HEK293 (cell line): ENCODE measurements around the gene LFNG.

Experiments
- CTCF ChIA-PET: fragments of 350-600 bp; formaldehyde crosslinking; extraction: SDS; loops from one replicate; lab custom pipeline; 2021; ENCODE audit warnings: antibody characterized with exemption; lab: Yijun Ruan, JAX
- POLR2A ChIA-PET: fragments of 300-600 bp; formaldehyde crosslinking; extraction: SDS; loops from one replicate; lab custom pipeline; 2020; ENCODE audit warnings: antibody characterized with exemption, inconsistent platforms; lab: Yijun Ruan, JAX
- H3K27ac ChIP-seq: fragments of 200-500 bp; sonication (Bioruptor generic); 2 replicates; pipeline ENCODE4 v1.5.1; 2014; ENCODE audit warnings: low read depth, low read length, control low read depth, inconsistent platforms; ENCODE audit errors: extremely low read depth
- H3K36me3 ChIP-seq, 2 experiments: fragments of 200-500 bp in 1 of 2; sonication (Bioruptor generic) in 1 of 2; 1 replicate in 1 of 2; 2 replicates in 1 of 2; pipeline ENCODE4 v1.5.1; 2014 to 2017; ENCODE audit warnings: inconsistent platforms in 2 of 2, low read length in 2 of 2; ENCODE audit not compliant: control insufficient read depth in 2 of 2, insufficient read depth in 1 of 2
- H3K4me1 ChIP-seq: fragments of 200-500 bp; sonication (Bioruptor generic); 2 replicates; pipeline ENCODE4 v1.5.1; 2014; ENCODE audit warnings: mild to moderate bottlenecking, low read length, inconsistent platforms; ENCODE audit not compliant: control insufficient read depth, insufficient read depth
- H3K4me3 ChIP-seq: 2 replicates; pipeline ENCODE4 v1.5.1; 2011; ENCODE audit warnings: low read depth, mild to moderate bottlenecking, control low read depth, low read length, moderate library complexity
- H3K9me3 ChIP-seq: fragments of 200-500 bp; sonication (Bioruptor generic); 2 replicates; pipeline ENCODE4 v1.5.1; 2014; ENCODE audit warnings: low read depth, low read length, inconsistent platforms; ENCODE audit not compliant: control insufficient read depth, insufficient read depth
- KLF16 ChIP-seq: fragments of 450-650 bp; formaldehyde crosslinking; IDR thresholded peaks from 2 replicates; pipeline ENCODE4 v1.5.1; 2017; ENCODE audit warnings: missing biosample characterization, missing genetic modification characterization
- MEIS1 ChIP-seq: sonication (generic); formaldehyde crosslinking; IDR thresholded peaks from 2 replicates; pipeline ENCODE4 v1.8.1; 2022; ENCODE audit warnings: missing genetic modification reagents, mild to moderate bottlenecking, borderline replicate concordance
- ZBTB20 ChIP-seq: fragments of 450-650 bp; formaldehyde crosslinking; IDR thresholded peaks from 2 replicates; pipeline ENCODE4 v1.5.1; 2016; ENCODE audit warnings: missing biosample characterization, missing genetic modification characterization
- ZBTB48 ChIP-seq: fragments of 450-650 bp; formaldehyde crosslinking; IDR thresholded peaks from 2 replicates; pipeline ENCODE4 v1.5.1; 2016; ENCODE audit warnings: missing biosample characterization, missing genetic modification characterization
- ZBTB8A ChIP-seq: fragments of 450-650 bp; formaldehyde crosslinking; IDR thresholded peaks from 2 replicates; pipeline ENCODE4 v1.5.1; 2016; ENCODE audit warnings: missing biosample characterization, missing genetic modification characterization
- ZFP69B ChIP-seq: fragments of 450-650 bp; formaldehyde crosslinking; IDR thresholded peaks from 2 replicates; pipeline ENCODE4 v1.5.1; 2016; ENCODE audit warnings: missing biosample characterization, missing genetic modification characterization
- ZNF23 ChIP-seq: fragments of 450-650 bp; formaldehyde crosslinking; IDR thresholded peaks from 2 replicates; pipeline ENCODE4 v1.5.1; 2016; ENCODE audit warnings: missing biosample characterization, missing genetic modification characterization, borderline replicate concordance
- ZNF404 ChIP-seq: fragments of 450-650 bp; formaldehyde crosslinking; IDR thresholded peaks from 2 replicates; pipeline ENCODE4 v1.5.1; 2017; ENCODE audit warnings: missing biosample characterization, missing genetic modification characterization
- ZNF621 ChIP-seq: fragments of 450-650 bp; formaldehyde crosslinking; IDR thresholded peaks from 2 replicates; pipeline ENCODE4 v1.5.1; 2017; ENCODE audit warnings: missing biosample characterization, missing genetic modification characterization
- TF ChIP-seq, protein P1 (sequence below): fragments of 450-650 bp; formaldehyde crosslinking; IDR thresholded peaks from 2 replicates; pipeline ENCODE4 v1.5.1; 2016; ENCODE audit warnings: missing biosample characterization, missing genetic modification characterization
- TF ChIP-seq, protein P2 (sequence below): fragments of 450-650 bp; formaldehyde crosslinking; IDR thresholded peaks from 2 replicates; pipeline ENCODE4 v1.5.1; 2017; ENCODE audit warnings: missing biosample characterization, missing genetic modification characterization
- TF ChIP-seq, protein P3 (sequence below): fragments of 450-650 bp; formaldehyde crosslinking; IDR thresholded peaks from 2 replicates; pipeline ENCODE4 v1.5.1; 2016; ENCODE audit warnings: missing biosample characterization, missing genetic modification characterization
- TF ChIP-seq, protein P4 (sequence below): fragments of 450-650 bp; formaldehyde crosslinking; IDR thresholded peaks from 2 replicates; pipeline ENCODE4 v1.5.1; 2016; ENCODE audit warnings: missing biosample characterization, missing genetic modification characterization
- TF ChIP-seq, protein P5 (sequence below): fragments of 450-650 bp; formaldehyde crosslinking; IDR thresholded peaks from 2 replicates; pipeline ENCODE4 v1.5.1; 2016; ENCODE audit warnings: missing biosample characterization, missing genetic modification characterization

LFNG gene

DNA sequence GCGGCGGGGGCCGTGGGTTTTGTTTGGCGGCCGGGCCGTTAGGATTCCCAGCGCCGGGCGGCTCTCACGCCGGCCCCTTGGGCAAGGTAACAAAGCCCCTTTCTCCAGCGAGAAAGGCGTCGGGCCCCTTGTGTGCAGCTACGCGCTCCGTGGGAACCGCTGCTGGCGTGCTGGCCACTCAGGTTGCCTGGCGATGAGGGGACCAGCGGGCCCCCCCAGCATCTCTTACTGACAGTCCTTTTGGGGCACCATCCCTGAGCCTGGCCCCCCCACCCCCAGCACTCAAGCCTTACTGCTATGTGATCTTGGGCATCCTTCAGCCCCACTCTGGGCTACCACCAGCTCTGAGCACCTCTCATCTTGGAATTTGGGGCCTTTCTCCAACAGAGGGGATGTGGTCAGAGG lies 1.8 kb downstream of the LFNG start:
- TF ChIP-seq ZFP69B (tag by site-specific recombination) (no peak), ZBTB8A (tag by site-specific recombination) (0 out of 2 replicates have a peak, but pooled peaks have one; percentile 10)
- H3K36me3 ChIP-seq = no peaks in the 10 kb centered on the region
- H3K4me3 ChIP-seq = no peak overlapping the region
- ChIA-PET POLR2A (interaction anchor here (1.5 kb wide), 1 partner anchor 118 kb away, joined by 3 read pairs; no protein-coding TSS in a partner anchor), CTCF (interaction anchor here (0.6 to 1.4 kb wide), 2 partner anchors 52 to 767 kb away, joined by 3 to 4 read pairs; no protein-coding TSS in a partner anchor)
- H3K4me1 ChIP-seq = peaks cover 11% of the 10 kb centered on the region
- no peak overlapping the region for H3K27ac ChIP-seq
- H3K9me3 ChIP-seq = no peaks in the 10 kb centered on the region

DNA sequence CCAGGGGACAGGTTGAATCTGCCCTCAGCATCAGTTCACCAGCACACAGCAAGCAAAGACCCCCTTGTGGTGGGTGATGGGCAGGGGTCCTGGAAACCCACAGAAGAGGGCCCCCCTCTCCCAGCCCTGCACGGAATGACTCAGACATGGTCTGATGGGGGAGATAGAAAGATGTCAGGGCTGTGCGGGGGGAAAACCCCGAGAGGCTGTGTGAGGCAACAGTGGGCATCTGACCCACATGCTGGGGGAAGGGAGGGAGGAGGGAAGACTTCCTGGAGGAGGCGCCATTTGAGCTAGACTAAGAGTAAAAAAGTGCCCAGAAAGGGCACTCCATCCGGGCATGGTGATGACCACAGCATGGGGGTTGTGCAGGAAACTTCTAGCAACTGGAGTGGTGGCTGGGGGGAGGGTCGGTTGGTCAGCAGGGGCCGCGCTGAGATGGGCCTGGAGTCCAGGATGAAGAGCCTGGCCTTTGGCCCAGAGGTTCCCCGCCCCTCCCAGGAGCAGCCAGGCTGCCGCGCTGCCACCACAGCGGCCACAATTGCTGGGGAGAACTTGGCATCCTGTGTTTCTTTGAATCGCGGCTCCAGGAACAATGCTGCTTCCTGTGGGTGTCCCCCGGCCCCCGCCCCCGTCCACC lies 2.5 kb downstream of the LFNG start:
- H3K27ac ChIP-seq = no peak overlapping the region
- peaks cover 11% of the 10 kb centered on the region for H3K4me1 ChIP-seq
- H3K36me3 ChIP-seq = no peaks in the 10 kb centered on the region
- TF ChIP-seq, protein P1, sequence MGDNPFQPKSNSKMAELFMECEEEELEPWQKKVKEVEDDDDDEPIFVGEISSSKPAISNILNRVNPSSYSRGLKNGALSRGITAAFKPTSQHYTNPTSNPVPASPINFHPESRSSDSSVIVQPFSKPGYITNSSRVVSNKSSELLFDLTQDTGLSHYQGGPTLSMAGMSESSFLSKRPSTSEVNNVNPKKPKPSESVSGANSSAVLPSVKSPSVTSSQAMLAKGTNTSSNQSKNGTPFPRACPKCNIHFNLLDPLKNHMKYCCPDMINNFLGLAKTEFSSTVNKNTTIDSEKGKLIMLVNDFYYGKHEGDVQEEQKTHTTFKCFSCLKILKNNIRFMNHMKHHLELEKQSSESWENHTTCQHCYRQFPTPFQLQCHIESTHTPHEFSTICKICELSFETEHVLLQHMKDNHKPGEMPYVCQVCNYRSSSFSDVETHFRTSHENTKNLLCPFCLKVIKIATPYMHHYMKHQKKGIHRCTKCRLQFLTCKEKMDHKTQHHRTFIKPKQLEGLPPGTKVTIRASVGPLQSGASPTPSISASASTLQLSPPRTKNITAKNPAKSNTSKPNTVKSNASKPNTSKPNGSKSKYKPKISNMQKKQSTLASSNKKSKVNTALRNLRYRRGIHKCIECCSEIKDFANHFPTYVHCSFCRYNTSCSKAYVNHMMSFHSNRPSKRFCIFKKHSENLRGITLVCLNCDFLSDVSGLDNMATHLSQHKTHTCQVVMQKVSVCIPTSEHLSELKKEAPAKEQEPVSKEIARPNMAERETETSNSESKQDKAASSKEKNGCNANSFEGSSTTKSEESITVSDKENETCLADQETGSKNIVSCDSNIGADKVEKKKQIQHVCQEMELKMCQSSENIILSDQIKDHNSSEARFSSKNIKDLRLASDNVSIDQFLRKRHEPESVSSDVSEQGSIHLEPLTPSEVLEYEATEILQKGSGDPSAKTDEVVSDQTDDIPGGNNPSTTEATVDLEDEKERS (tag by site-specific recombination) = no peak
- TF ChIP-seq ZNF621 (tag by site-specific recombination) (no peak), ZBTB8A (tag by site-specific recombination) (peak; percentile 15), MEIS1 (CRISPR knock-in tag) (no peak), ZBTB48 (tag by site-specific recombination) (no peak), KLF16 (tag by site-specific recombination) (no peak), ZNF404 (no peak), ZNF23 (no peak), ZBTB20 (tag by site-specific recombination) (no peak)
- TF ChIP-seq, protein P2, sequence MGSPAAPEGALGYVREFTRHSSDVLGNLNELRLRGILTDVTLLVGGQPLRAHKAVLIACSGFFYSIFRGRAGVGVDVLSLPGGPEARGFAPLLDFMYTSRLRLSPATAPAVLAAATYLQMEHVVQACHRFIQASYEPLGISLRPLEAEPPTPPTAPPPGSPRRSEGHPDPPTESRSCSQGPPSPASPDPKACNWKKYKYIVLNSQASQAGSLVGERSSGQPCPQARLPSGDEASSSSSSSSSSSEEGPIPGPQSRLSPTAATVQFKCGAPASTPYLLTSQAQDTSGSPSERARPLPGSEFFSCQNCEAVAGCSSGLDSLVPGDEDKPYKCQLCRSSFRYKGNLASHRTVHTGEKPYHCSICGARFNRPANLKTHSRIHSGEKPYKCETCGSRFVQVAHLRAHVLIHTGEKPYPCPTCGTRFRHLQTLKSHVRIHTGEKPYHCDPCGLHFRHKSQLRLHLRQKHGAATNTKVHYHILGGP (tag by site-specific recombination) = no peak
- TF ChIP-seq, protein P3, sequence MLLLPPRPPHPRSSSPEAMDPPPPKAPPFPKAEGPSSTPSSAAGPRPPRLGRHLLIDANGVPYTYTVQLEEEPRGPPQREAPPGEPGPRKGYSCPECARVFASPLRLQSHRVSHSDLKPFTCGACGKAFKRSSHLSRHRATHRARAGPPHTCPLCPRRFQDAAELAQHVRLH (tag by site-specific recombination) = no peak
- TF ChIP-seq, protein P4, sequence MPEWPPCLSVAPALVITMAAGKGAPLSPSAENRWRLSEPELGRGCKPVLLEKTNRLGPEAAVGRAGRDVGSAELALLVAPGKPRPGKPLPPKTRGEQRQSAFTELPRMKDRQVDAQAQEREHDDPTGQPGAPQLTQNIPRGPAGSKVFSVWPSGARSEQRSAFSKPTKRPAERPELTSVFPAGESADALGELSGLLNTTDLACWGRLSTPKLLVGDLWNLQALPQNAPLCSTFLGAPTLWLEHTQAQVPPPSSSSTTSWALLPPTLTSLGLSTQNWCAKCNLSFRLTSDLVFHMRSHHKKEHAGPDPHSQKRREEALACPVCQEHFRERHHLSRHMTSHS (tag by site-specific recombination) = no peak
- TF ChIP-seq, protein P5, sequence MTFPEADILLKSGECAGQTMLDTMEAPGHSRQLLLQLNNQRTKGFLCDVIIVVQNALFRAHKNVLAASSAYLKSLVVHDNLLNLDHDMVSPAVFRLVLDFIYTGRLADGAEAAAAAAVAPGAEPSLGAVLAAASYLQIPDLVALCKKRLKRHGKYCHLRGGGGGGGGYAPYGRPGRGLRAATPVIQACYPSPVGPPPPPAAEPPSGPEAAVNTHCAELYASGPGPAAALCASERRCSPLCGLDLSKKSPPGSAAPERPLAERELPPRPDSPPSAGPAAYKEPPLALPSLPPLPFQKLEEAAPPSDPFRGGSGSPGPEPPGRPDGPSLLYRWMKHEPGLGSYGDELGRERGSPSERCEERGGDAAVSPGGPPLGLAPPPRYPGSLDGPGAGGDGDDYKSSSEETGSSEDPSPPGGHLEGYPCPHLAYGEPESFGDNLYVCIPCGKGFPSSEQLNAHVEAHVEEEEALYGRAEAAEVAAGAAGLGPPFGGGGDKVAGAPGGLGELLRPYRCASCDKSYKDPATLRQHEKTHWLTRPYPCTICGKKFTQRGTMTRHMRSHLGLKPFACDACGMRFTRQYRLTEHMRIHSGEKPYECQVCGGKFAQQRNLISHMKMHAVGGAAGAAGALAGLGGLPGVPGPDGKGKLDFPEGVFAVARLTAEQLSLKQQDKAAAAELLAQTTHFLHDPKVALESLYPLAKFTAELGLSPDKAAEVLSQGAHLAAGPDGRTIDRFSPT = peak; percentile 32; the same call in 1 of the 2 replicates
- TF ChIP-seq, all 188 proteins: peak for 2
- Histone ChIP-seq H3K9me3 (no peaks in the 10 kb centered on the region), H3K4me3 (no peak overlapping the region)
- ChIA-PET POLR2A (interaction anchor here (0.6 to 1.5 kb wide), 2 partner anchors 30 to 119 kb away, joined by 3 read pairs; no protein-coding TSS in a partner anchor), CTCF (interaction anchor here (0.7 kb wide), 1 partner anchor 20 kb away, joined by 3 read pairs; no protein-coding TSS in a partner anchor)
